Activated CD4-positive, alpha-beta T cell treated with anti-CD3 and anti-CD28 coated beads for 4 hours (primary cell): ENCODE measurements around the gene CLIC5.

ENCODE experiments used
- DNase-seq, 2 donors: peaks; one replicate each; pipeline ENCODE4 v3.0.0-alpha.2; 2020

The CLIC5 gene

DNA sequence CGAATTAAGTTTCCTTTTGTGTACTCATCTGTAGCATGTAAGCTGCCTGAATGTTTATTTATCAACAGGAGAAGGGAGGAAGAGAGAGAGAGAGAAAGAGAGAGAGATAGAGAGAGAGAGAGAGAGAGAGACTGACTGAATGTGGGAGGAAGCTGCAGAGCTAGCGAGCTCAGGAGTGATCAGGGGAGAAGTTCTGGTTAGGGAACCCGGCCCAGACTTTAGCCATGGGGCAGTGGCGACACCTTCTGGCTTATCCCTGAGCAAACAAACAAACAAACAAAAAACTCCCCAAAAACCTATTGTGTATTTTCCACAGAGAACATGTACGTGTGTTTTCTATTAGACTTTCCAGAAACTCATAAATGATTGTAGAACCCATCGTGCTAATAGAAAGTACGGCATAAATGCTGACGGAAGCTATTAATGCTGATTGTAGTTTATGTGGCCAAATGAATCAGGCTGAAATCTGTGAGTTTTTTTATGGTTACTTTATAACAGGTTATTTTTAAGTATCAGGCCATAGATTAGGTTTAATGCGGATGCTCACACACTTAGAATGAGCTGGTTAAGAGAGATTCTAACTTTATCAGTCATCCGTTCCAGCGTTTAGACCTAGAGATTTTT lies 92.8 kb downstream of the CLIC5 start:
- peak; percentile 28 to 33 for DNase-seq

DNA sequence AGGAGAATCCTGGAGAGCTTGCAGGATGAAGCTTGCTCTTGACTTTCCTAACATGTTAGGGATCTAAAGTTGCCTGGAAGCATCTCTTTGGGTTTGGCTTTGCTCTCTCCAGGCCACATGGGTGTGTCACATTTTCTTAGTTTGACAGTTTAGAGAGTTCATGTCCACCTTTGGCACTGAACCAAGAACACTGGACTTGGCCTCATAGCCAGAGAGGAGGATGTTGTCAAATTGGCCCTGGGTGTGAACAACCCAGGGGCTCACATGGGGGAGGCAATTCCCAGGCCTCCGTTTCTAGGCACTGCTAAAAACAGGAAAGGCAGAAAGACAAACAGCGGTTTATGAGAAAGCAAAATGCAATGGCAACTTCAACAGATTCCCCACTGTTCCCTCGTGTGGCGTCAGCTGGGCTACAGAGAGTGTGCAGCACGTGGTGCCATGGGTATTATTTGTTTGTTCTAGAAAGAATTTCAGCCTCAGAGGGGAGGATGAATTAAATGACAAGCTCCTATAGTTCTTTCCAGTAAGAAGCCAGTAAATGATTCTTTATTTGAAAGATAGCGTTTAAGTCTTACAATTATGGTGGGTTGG lies 93.9 kb downstream of the CLIC5 start:
- DNase-seq, result no peak

DNA sequence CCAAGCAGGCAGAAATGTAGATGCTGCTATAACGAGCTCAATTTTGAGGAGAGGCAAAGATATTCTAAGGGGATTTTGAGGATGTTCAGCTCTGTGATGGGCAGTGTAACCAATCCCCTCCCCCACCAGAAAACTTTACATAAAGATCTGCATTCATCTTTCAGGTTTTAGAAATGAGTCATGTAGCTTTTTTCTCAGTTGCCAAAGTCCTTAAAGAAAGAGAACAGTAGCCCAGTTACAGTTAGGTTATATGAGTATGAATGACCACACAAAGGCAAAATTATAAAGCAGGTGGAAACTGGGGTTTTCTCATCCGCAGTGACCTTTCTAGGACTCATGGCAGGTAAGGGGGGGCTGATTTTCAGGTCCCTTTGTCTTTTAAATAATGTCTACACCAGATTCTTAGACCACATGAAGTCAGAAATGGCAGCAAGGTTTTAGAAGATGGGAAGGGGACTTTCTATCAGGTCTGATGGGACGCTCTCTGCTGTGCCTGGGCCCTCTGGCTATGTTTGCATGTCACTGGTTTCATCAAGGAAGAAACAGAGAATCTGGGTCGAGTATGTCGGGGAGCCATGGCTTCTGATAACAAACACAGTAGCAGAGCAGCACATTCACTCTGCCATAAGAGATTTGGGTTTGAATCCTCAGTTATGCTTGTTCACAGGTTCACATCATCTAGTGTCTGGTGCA lies 94.7 kb downstream of the CLIC5 start:
- no peak for DNase-seq

DNA sequence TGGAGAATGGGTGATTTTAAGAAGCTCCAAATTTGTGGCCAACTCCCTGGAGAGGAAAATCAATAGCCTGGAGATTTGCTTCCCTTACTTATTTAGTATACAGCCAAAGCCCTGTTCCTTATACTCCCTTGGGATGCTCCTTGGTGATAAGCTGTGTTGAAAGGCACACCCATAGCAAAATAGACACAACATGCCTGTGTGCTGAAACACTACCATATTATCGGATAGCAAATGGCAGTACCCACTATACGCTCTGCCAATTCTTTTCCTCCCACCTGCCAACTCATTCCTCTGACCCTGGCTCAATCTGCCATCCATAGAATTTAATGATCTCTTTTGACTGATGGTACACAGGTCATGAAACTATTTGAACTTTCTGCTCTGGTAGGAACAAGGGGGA lies 98.2 kb downstream of the CLIC5 start:
- DNase-seq, result no peak

DNA sequence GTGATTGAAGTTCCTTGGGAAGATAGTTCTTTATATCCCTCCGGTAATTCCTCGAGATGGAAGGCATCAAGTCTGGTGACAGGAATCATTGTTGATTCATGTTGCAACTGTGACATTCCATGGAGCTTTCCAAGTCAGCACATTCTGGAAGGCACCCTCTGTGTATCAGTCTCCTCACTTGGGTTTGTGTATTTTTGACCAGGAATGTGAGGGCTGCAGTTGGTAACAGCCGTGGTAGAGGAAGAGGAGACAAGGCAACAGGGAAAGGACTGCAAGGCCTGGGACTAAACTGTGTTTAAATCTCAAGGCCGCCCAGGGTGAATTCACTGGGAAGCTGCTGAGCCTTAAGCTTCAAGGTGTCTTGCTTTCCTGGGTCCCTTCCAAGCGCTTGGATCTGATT lies 99.0 kb downstream of the CLIC5 start:
- DNase-seq, result no peak

DNA sequence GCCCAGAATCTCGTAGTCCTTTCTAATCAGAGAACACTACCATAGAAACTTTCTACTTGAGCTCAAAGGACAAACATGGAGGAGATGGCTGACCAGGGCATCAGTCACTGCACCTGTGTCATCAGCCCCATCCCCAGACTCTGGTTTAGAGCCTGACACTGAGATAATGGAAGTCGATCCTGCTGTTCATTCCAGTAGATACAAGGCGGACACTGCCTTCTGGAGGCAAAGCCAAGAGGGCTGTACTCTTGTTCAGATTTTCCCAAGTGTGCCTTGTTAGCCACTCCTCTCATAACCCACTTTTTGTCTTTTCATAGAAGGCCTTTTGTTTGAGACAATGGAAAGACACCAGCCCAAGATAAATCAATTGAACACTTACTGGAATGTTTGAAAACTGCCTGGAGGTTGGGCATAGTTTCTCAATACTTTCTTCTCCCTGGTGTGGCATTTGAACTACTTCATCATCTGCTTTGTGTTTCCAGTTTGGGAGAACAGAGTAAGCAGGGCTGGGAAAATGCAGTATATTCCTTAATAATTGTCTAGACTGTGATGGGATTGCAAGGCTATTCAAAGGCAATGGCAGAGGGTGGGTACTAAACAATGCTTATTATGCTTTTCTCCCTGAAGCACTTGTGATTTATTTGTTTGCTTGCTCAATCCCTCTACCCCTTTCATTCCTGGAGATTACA lies 99.7 kb downstream of the CLIC5 start:
- DNase-seq, result no peak

DNA sequence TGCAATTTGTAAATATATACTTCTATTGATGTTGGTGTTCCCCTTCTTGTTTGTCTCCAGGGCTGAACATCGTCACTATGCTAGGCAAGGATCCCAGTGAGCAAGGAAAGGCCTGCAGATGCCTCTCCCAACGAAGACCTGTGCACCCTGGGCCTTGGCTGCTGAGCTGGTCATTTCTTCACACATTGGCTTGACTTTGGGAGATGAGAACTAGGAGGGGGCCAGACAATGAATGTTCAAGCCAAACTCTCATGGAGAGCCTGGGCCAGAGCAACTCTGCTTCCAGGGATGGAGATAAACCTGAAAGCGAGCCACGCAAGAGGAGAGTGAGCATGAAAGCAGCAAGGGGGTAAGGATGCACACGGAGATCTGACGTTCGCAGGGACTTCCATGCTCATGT lies 104.0 kb downstream of the CLIC5 start:
- no peak for DNase-seq

DNA sequence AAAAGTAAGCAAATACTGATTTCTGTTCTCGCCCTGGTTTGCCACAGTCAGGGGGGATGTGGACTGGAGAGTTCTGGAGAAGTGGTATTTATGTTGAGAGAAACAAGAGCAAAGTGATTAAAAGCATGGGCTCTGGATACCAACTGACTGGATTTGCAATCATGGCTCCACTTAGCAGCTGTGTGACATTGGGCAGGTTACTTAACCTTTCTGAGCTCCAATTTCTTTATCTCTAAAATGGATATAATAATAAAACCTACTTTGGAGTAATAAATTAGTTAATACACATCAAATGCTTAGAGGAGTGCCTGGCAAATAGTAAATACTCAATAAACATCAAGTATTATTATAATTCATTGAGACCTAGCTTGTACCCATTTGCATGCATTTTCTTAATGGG lies 111.7 kb downstream of the CLIC5 start:
- no peak for DNase-seq

DNA sequence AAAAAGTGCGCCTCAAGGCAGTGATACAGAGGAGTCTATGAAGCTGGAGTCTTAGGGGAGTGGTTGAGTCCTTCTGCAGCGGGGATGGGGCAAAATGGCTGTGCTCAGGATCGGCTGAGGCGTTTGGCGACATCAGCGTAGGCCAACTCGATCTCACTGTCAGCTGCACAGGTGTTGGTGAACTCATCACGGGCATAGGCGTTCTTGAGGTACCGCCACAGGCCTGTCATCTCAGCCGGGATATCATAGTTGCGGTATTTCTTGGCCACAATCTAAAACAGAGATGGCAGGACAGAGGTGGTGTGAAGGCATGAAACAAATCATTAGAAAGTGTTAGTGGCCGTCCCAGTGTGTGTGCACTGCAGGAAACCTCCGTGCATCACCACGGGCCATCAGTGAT lies 112.7 kb downstream of the CLIC5 start:
- DNase-seq, result no peak

DNA sequence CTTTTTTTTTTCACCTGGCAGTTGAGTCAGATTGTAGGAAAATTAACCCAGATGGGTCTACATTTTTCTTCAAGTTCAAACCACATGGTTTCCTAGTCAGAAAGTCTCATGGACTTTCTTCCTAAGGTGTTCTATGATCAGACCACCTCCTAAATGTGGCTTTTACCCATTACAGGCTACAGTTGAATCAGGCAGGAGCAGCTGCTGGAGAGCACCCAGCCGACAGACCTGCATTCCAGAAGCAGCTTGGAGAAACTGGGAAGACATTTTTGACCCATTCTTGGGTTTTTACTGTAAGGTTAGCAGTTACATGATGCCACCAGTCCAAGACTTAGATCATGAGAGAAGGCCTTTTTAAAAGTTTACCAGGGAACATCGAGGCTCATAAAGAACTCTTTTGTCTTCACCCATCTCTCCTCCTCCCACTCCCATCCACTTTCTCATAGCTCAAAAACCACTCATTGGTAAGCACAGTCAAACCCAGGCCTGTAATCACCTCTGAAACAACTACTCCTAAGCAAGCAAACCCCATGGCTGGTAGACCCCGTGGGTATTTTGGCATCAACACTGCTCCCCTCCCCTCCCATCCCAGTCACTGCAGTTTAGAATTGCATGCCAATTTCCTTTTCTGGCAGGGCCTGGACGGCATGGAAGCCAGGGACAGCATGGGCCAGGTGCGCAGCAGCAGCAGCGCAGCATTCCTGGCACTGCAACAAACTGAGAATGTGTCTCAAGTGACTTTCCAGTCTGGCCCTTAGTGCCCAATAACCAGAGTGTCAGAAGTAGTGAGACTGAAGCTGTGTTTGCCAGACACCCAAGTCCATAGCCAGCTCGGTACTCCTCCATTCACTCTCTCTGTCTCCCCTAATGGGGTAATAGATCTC lies 113.7 kb downstream of the CLIC5 start:
- no peak for DNase-seq

DNA sequence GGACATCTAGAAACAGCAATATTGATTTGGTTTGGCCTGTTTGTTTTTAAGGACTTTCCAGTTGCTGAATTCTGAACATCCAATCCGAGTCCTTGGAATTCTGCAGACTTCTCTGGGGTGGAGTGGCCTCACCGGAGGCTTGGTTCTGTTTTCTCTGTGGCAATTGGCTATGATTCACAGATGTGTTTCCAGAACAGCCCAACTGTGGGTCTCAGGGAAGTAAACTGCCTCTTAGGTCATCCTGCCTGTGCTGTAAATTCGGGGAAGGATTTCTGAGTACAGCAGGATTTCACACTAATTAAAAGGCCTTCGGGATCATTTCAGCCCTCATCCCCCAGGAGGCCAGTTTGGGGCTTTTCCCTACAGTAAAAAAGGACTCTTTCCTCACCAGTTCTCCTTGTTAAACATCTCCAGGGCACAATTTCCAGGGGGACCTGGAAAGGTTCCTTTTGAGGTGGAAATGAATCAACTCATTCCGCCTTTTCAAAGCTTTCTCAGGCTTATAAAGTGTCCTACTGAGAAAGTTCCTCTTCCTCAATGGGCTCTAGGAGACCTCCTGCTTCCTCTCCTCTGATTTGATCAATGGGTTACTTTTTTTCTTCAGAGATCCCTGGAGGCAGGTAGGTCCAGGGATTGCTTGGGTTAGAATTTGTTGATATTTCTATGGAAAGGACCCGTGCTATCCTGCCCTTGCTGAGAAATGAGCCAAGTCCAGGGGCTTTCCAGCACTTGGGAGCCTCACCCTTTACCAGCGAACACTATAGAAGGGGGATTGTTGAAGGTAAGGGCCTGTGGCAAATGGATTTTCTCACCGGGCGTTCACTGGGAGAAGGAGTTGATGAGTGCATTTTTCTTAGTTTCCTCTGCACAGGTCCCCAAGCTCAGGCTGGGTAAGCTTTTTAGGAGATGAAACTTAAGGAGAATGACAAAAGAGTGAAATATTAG lies 114.6 kb downstream of the CLIC5 start:
- DNase-seq, result no peak

DNA sequence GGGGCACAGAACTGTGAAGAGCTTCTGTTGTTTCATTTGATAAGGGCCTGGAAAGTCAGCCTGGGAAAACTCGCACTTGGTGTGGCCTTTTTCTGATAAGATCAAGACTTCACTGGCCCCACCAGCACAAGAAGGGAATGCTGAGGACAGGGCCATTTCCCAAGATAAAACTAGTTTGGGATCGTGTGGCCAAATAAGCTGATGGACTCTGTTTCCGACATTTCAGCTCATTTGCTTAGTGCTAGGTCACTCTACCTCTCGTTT lies 116.0 kb downstream of the CLIC5 start:
- no peak for DNase-seq

DNA sequence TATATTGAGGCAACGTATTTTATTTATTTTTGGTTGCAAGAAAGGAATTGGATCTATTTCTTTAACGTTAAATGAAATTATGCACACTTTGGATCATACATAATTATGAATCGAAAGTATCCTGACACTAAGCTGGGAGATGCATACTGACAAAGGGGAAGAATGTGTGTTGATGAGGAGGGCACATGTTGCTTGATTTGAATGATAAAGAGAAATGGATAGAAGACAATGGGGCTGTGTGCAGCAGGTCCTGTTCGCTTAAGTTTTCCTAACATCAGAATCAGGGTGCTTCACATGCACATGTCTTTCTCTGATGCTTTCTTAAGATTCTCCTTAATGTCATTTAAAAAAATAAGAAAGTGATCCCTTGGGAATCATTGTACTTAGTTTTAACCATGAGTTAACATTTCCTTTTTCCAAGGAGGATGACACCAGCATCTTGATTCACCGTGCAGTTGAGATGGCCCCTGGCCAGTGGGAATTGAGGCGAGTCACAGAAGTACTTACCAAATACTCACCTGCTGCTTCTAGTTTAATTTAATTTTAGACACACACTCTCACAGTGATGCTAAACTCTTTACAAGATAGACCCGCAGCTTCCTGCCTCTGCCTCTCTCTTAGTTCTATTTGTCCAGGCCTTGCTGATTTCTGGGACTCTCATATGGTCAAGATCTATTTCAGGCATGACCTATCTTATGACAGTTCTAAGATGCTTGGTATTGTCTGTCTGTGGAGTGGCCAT lies 116.5 kb downstream of the CLIC5 start:
- no peak for DNase-seq

DNA sequence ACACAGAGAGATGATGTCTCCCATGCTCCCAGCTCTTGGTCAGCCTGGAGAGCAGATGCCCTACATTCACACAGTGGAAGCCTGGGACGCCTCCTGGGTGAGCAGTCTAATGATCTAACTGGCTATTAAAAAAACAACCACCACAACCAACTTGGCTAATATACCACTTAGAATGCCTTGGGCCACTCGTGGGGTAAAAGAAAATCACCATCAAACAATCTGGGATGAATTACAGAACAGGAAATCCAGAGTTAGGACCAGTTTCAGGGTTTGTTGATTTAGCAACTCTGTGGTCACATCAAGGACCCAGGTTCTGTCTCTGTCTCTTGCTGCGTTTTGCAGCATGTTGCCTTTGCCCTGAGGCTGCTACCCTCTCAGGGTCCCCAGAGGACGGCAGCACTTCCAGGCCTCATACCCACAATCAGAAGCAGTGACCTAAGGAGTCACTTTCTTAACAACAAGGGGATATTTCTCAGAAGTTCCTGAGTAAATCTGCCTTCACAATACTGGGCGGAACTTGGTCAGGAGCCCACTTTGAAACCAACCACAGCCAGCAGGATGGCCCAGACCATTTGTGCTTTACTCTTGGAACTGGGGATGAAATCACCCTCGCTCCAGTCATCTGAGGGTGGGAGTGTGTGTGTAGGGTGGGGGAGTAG lies 118.7 kb downstream of the CLIC5 start:
- DNase-seq, result no peak

DNA sequence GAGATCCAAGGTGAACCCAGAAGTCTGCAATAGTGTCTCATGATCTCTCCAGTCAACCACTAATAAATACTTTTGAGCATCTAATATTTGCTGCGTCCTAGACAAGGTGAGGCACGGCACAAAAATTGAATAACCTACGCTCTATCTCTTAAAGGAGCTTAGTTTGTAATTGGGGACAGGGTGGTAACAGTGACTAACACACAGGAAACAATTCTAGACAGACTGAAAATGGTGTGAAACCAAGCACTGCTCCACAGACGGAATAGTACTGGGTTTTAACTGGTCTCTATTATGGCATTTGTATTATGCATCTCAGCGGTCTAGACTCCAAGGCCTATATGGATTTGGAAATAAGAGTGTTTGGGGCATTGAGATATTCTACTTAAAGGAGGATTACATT lies 120.1 kb downstream of the CLIC5 start:
- DNase-seq, result no peak

DNA sequence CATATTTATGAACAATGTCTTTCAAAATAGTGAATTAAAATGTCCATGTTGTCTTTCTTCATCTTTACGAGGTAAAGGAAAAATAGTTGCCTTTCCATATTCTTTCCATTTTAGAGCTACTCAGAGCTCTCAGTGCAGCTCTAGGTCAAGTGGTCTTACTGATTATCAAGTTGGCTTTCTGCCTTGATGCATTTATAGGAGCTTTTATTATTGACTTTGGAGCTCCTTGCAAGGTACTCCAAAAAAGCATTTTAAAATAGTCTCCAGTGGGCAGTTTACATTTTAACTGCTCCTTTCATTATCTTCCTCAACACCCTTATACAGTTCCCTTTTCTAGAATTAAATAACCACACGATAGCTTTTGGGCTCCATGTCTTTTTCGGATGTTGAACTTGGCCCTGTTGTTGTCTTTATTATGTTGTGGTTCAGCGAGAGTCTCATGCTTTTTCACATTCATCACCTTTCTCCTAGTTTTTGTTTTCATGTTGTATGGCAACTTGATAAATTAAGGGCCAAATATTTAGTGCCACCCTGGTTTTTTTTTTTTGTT lies 122.9 kb downstream of the CLIC5 start:
- no peak for DNase-seq

DNA sequence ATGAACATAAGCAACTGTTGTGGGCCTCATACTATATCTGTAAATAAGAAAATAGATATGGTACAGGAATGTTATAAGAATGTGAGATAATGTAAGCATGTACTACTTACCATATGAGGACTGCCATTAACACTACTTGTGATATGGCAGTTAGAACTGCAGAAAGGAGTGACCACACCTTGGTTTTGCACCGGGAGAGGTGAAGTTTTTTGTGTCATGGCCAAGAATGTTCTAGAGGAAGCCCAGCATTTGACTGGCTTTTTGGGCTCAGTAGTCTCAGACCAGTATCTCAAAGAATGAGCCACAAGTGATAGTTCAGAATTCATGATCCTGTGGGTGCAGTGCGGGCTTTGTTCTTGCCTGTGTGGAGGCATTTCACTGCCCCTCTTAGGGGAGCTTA lies 123.5 kb downstream of the CLIC5 start:
- DNase-seq, result no peak

DNA sequence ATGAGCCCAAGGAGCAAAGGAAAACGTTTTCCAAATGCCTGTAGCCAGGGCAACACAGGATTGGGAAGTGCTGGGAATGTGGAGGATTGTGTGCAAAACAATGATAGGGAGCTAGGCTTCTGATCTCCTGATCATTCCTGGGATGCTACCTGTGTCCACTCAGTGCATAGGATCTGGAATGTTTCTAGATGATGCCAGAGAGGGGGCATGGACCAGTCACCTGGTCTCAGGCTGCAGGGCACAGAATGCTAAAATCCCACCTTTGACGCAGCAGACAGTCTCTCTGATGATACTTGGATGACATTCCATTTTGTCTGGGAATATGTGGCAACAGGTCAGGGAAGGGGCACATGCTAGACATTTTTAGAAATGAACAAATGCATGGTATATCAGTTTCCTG lies 128.9 kb downstream of the CLIC5 start:
- DNase-seq, result no peak

DNA sequence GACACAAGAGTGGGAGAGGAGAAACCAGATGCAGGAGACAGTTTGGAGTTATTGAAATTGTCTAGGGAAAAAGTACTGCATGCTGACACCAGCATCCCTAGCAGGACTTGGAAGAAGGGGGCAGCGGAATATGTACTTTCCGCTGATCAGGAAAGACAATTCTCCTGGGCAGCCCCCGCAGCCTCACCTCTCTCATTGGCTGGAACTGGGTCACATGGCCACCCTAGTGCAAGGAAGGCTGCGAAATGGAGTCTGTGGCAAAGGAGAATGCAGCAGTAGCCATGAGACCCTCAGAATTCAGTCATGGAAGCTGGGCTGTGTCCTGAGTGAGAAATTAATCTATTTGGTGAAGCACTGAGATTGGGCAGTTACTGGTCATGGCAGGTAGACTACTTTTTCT lies 131.3 kb downstream of the CLIC5 start:
- DNase-seq, result no peak

DNA sequence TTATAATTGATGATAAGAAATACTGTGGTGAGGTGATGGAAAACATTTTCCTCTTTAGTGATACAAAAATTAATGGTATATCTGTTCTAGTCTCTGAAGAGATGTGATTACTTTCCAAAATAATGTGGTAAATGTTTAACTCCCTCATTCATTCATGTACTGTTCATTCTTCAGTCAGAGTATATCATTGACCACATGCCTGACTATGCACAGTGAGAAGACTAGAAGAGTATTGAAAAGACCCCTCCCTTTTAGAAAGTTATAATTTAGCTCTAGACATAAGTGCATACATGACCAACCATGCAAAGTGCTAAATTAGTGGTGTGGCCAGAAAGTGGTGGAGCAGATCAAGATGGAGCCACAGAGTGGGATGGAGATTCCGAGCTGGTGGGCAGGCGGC lies 133.0 kb downstream of the CLIC5 start:
- DNase-seq, result no peak
